Measurements from ENCODE around the gene CLIP3. TPM values are rescaled to one million over a fixed set of nuclear protein-coding genes. Genes with fewer than 3 reads are reported as not detected.

CLIP3 gene
- polyA plus RNA-seq, 3 donors: 51.3 to 60.9 (median 53.5) TPM

DNA sequence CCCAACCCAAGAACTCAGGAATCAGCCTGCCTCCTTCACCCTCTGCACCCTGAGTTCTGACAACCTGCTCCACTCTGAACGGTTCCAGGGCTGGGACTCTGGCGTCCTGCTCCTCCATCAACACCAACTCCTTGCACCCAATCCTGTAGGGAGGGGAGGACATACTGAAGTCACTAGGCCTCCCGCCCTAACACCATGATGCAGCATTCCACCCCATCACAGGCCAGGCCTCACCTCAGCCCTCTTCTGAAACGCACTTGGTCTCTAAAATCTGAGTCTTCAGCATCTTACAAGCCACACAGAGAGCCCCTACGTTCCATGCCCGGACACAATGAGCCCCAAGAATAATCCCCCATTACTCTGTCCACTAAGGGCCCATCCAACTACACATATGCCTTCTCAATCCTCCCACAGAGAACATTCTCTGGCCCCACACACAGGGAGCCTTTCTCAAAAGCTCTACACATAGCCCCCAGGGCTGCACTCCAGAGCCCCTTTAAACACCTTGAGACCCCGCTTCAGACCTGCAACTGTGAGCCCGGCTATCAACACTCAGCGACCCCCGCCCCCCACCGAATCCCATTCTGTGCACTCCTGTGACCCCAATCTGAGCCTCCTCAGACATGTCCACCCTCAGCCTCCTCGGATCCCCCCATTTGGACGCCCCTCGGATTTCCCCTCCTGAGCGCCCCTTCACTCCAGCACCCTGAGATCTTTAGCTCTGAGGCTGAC, 19.2 kb downstream of the CLIP3 start:
- no peak for DNase-seq

DNA sequence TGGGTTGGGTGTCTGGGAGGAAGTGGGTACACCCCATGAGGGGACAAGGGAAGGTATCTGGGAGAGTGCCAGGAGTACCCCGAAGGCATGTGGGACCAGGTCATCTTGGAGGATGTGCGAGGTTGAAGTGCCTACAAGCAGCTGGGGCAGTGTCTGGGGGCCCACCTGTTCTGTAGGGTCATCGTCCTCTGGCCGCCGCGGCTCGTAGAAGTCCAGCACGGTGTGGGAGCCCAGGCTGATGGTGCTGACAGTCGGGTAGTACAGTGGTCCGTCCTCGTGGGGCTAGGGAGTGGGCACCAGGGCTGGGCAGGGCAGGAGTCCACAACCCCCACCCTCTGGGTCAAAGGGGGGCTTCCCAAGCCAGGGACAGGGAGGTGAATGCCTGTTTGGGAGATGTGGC, 22.3 kb downstream of the CLIP3 start:
- DNase-seq: no peak

DNA sequence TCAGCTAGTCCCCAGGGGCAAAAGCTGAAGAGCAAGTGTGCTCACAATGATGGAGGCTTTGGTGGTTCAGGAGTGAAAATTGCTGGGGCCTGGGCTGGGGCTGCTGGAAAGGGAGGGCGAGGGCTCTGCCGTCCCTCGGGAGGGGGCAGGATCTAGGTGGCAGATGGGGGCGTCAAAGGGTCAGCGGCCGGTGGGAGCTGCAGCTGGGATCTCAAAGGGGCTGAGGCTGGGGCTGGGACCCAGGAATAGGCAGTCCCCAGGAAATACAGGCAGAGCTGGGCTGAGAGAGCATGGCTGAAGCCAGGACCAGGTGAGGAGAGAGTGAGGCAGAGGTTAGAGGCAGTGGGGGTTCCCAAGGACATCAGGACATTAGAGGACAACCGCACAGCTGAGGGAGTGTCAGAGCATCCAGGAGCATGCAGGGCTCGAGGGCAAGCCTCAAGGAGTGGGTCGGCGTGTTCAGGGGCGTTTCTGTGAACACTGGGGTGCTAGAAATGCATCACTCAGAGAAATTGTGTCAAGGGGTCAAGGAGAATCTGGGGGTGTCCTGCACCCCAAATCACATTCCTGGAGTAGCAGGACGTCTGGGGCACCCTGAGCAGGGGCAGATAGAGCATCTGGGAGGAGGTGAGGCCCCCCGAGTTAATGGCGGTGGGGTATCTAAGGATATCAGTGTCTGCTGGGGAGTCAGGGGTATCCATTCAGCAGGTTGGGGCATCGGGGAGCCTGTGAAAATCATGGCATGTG, 22.9 kb downstream of the CLIP3 start:
- DNase-seq: no peak

DNA sequence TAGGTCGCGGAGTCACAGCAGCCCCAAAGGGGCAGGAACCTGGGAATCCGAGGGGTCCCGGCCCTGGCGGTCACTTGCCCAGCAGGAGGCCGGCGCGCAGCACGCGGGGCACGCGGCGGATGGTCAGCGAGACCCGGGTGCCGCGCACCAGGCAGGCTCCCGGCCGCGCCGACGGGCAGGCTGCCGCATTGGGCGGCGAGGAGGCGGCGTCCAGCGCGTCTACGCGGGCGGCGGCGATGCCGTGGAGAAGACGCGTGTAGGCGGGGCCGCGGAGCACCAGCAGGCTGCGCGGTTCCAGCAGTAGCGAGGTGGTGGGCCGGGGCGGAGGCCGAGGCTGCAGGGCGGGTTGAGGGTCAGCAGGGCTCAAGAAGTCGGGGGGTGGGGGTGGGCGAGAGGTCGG, 23.5 kb downstream of the CLIP3 start:
- DNase-seq: no peak

DNA sequence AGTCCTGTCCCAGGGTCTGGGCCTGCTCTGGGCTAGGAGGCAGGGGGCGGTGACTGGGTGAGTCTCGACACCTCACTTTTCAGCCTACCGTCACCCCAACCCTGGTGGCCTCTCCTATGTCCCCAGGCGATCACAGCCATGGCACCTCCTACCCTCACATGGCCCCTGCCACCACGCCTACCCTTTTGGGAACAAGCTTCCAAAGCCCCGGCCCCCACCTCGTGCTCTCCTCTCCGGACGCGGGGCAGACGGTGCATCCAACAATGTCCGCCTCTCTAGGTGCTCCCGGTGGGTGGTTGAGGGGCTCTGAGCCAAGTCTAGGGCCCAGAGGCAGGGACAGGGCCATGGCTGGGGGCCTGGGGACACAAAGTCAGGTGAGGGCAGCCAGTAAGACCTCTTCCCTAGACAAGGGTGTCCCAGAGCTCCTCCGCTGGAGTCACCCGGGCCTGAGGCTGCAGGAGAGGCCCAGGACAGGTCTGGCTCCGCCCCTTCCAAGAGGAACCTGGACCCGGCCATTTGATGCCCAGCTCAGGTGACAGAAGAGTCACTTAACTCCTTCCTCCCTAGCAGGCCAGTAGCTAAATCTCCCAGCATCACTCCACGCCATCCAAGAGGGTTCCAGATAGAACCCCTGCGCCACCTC, 24.2 kb downstream of the CLIP3 start, which contains the start of gene SYNE4:
SYNE4 (minus strand) TSS at position 478 of the 643 bp plus-strand sequence; CDS start at position 346, 132 bp downstream.
- peak; percentile 77 for DNase-seq

DNA sequence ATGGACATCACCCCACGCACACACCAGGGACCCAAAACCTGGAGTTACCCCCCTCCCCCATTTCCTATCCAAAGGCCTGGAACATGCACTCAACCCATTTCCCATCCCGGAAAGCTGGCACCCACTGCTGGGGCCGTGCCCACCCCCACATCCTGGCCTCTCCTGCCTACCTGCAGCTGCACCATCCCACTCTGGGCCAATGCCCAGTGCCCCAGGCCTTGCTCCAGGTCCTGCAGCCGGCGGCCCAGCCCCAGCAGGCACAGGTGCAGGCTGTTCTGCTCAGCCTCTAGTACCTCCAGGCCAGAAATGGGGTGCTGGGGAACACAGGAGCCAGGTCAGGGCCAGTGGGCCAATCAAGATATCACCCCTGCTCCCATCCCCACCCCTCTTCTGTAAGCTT, 25.7 kb downstream of the CLIP3 start:
- no peak for DNase-seq

DNA sequence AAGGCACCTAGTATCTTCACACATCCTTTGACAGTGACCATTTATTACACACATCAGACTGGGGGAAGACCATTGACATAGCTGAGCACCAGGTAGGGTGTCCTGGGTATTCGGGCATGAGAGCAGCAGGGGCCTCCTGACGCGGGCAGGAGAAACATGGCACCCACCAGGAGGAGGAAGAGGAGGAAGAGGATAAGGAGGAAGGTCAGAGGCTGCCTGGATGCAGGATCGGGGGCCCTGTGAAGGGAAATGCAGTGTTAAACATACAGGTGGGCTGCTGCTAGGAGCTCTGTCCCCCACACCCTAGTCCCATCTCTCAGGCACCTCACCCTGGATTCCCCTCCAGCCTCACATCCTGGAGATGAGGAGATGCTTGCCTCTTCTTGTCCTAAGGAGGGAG, 29.4 kb downstream of the CLIP3 start:
- no peak for DNase-seq

DNA sequence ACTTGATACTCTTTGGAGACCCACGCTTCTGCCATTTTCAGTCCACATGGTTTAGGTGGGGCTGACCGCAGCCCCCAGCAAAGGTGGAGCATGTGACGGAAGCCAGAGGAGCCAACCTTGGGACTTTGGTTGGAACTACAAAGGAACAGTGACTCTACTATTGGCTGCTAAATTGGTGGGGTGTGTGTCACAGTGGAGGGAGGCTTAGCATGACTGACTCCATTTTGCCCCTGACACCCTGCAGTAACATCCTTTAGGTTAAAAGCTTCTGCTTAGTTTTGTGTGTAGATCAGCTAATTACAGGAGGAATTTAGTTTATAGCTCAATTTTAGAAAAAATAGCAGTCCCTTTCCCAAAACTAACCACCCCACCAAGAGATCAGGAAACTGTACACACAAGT, 31.1 kb downstream of the CLIP3 start:
- no peak for DNase-seq

DNA sequence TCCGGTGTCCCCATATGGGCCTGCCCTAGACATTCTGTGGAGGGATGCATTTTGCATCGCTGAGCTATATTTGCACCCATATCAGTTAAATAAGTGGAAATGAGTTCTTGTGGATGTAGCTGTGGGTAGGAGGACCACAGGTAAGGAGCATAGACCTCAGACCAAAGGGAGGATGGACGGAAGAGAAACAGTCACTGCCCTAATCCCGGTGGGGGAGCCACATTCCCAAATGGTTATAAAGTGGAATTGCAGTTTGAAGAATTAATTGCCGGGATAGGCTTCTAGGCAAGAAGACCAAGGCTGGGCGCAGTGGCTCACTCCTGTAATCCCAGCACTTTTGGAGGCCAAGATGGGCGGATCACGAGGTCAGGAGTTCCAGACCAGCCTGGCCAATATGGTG, 35.9 kb downstream of the CLIP3 start:
- DNase-seq: no peak

DNA sequence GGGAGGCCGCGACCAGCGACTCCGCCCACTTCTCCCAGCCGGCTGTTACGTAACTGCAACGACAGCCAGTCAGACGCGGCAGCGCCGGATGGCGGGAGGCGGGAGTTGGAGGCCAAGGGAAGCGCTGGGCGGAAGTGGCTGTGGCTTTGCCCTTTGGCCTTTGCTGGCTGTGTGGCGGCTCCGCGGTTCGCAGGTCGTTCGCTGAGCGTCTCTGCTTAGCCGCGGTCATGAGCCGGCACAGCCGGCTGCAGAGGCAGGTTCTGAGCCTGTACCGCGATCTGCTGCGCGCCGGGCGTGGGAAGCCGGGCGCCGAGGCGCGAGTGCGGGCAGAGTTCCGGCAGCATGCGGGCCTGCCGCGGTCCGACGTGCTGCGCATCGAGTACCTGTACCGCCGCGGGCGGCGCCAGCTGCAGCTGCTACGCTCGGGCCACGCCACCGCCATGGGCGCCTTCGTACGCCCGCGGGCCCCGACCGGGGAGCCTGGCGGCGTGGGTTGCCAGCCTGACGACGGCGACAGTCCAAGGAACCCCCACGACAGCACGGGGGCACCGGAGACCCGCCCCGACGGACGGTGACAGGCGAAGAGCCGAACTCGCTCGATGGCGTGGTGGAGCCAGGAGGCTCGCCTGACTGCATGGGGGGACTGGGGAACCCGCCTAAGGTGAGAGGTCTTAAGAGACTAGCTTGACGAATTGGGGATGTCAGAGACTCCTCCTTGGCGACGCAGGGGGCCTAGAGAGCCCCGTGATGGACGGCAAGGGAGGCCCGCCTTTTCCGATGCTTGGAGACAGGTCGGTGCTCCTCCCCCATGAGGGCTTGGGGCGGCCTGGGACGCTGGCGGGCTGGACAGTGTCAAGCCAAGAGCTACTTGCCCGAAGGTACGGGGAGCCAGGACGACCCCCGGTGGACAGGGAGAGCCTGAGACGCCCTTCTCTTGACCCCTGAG, 37.4 kb downstream of the CLIP3 start, which contains the start of gene SDHAF1:
SDHAF1 (plus strand) TSS at position 141 of the 946 bp plus-strand sequence; CDS start at position 228, 87 bp downstream.
- DNase-seq: peak; percentile 95

DNA sequence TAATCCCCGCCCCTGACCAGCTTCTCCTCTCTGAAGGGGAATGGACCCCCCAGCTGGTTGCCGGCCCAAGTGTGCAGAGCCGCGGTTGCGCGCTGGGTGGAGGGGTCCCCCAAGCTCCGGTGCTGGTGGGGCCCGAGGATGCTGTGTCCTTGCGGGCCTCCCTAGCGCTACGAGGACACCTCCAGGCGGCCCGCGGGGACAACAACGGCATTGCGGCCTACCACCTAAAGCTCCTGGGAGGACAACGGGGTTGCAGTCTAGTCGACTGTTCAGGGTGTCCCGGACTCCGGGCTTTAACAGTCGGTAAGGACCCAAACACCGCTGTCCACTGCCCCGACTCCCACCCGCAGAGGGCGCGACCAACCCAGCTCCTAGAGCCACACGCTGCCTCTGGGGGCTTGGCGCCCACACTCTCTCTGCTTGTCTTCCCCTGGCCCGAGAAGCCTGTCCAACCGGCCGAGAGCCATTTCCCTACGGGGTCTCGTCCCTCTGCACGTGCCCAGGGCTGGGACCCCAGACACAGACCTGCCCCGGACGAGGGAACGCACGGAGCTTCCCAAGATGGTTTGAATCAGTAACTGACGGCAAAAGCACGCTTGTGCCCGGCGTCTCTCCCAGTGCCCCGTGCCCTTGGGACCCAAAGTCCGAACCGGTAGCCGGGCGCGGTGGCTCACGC, 38.6 kb downstream of the CLIP3 start:
- no peak for DNase-seq

DNA sequence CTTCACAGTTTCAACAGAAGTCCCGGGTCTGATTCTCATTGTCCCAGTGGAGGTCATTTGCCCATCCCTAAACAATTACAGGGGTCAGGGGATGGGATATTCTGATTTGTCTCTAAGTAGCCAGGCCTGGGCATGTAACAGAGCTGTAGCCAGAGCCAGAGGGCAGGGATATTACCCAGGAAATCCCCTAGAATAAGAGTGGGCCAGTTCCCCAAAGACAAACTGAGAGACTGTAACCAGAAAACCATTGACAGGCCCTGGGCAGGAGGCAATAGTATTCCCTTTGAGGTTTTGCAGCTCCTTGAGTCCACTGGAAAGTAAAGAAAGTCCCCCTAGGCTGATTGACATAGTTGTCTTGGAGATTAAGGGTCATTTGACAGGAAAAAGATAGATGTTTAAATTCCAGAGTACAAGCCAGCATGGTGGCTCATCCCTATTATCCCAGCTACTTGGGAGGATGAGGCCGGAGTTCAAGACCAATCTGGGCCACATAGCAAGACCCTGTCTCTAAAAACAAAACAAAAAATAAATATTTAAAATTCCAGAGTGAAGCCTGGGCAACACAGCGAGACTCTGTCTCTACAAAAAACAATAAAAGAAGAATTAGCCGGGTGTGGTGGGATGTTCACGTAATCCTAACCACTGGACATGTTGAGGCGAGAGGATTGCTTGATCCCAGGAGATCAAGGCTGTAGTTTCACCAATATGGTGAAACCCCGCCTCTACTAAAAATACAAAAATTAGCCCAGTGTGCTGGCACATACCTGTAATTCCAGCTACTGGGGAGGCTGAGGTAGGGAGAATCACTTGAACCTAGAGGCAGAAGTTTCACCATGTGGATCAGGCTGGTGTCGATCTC, 39.5 kb downstream of the CLIP3 start:
- no peak for DNase-seq

DNA sequence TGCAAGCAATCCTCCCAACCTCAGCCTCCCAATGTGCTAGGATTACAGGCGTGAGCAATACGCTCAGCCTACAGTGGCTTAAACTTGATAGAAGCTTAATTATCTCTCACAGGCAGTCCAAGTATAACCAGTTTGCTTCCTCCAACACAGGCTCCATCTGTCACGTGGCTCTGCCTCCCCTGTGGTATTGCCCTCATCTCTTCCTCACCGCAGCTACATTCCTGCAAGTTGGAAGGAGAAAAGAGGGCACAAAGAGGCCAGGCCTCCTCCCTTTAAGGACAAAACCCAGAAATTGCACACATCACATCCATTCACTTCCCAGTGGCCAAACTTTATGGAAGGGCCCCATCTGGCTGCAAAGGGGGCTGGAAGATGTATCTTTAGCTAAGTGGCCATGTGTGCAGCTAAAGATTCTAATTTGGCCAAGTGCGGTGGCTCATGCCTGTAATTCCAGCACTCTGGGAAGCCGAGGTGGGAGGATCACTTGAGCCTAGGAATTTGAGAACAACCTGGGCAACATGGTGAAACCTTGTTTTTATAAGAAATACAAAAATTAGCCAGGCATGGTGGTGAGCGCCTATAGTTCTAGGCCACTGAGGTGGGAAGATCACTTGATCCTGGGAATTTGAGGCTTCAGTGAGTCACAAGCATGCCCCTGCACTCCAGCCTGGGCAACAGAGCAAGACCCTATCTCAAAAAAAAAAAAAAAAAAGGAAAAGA, 40.8 kb downstream of the CLIP3 start:
- no peak for DNase-seq

DNA sequence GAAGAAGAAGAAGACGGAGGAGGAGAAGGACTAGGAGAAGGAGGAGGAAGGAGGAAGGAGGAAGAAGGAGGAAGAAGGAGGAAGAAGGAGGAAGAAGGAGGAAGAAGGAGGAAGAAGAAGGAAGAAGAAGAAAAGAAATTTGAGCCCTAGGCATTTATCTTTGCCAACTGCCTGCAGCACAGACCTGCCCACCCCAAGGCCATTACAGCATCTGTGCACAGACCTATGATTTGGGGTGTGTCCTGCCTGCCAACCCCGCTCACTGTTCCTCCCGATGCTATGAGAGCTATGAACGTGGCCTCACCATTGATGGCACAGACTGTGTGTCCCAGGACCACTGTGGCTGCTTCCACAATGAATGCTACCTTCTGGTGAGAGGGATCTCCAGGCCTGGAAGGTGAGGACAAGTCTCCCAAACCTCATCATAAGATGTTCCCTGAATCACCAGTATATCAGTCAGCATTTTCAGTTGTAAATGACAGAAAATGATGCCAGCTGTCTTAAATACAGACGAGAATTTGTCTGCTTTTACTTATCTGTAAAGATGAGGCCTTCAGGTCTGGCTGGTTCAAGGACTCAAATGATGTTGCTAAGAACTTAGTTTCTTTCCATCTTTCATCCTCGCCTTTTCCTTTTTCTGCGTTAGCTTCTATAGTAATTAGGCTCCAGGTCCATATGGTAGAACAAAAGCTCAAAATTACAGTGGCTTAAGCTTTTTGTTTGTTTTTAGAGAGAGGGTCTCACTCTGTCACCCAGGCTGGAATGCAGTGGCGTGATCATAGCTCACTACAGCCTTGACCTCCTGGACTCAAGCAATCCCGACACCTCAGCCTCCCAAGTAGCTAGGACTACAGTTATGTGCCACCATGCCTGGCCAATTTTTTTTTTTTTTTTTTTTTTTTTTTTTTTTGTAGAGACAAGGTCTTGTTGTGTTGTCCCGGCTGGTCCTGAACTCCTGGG, 41.6 kb downstream of the CLIP3 start:
- DNase-seq: no peak

DNA sequence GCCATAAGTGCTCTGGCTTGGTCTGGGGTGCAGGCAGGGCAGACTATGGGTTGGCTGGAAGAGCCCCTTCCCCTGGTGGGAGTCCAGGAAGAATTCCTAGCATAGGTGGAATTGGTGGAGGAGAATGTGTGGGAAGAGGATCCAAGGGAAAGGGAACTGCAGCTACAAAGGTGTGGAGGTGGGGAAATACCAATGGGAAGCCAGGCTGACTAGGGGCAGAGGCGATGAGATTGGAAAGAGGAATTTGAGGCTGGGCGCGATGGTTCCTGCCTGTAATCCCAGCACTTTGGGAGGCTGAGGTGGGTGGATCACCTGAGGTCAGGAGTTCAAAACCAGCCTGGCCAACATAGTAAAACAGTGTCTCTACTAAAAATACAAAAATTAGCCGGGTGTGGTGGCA, 42.5 kb downstream of the CLIP3 start:
- DNase-seq: no peak

DNA sequence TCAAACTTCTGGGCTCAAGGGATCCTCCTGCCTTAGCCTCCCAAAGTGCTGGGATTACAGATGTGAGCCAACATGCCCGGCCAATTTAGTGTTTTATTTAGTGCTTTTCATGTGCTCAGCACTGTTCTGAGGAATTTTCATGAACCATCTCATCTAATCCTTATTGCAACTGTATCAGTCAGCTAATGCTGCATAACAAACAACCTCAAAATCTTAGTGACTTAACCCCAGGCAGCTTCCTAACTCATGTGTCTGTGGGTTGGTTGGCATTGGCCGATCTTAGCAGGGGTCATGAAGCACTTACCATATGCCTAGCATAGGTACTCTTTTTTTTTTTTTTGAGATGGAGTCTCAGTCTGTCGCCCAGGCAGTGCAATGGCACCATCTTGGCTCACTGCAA, 43.8 kb downstream of the CLIP3 start:
- DNase-seq: no peak

DNA sequence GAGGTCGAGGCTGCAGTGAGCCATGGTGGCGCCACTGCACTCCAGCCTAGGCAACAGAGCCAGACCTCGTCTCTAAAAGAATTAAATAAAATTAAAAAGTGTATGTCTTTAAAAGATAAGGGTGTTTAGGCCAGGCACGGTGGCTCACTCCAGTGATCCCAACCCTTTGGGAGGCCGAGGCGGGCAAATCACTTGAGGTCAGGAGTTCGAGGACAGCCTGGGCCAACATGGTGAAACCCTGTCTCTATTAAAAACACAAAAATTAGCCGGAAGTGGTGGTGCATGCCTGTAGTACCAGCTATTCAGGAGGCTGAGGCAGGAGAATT, 45.1 kb downstream of the CLIP3 start:
- DNase-seq: no peak

Data from renal pelvis (tissue), 4 donors.